ENCODE measurements around the gene MIPOL1. TPM values are rescaled to one million over a fixed set of nuclear protein-coding genes. Genes with fewer than 3 reads are reported as not detected.

MIPOL1 gene
- total and polyA plus RNA-seq, 7 donors: 1.2 to 21.6 (median 11.7) TPM

DNA sequence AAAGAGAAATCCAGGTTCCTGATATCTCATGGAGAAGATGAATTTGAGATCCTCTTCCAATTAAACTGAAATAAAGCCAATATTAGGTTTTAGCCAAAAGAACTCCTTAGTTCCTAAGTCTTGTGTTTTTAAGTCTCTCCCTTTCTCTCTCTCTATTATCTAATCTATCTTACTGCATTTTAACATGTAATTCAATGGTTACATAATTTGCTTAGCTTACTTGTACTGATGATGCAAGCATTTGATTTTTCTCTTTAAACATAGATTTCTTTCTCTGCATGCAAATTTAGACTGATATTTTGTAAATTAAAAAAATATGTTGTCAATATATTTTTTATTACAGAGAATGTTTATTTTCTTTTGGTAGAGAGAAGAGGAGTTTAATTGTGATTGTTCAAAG, 78.2 kb downstream of the MIPOL1 start:
- Histone ChIP-seq H3K27me3 (no peaks in the 10 kb centered on the region), H3K9me3 (no peaks in the 10 kb centered on the region), H3K36me3 (no peaks in the 10 kb centered on the region), H3K4me1 (no peaks in the 10 kb centered on the region), H3K27ac (no peak overlapping the region), H3K4me3 (no peak overlapping the region)
- no peak for DNase-seq
- intact Hi-C loops (cut with DNase I): no loop called here
- TF ChIP-seq EP300 (IDR thresholded peaks at IDR 0.05) (no peak), POLR2AphosphoS5 (IDR thresholded peaks at IDR 0.05) (no peak), POLR2A (IDR thresholded peaks at IDR 0.05) (no peak)
- TF ChIP-seq, protein P1, sequence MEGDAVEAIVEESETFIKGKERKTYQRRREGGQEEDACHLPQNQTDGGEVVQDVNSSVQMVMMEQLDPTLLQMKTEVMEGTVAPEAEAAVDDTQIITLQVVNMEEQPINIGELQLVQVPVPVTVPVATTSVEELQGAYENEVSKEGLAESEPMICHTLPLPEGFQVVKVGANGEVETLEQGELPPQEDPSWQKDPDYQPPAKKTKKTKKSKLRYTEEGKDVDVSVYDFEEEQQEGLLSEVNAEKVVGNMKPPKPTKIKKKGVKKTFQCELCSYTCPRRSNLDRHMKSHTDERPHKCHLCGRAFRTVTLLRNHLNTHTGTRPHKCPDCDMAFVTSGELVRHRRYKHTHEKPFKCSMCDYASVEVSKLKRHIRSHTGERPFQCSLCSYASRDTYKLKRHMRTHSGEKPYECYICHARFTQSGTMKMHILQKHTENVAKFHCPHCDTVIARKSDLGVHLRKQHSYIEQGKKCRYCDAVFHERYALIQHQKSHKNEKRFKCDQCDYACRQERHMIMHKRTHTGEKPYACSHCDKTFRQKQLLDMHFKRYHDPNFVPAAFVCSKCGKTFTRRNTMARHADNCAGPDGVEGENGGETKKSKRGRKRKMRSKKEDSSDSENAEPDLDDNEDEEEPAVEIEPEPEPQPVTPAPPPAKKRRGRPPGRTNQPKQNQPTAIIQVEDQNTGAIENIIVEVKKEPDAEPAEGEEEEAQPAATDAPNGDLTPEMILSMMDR (IDR thresholded peaks at IDR 0.05): no peak

DNA sequence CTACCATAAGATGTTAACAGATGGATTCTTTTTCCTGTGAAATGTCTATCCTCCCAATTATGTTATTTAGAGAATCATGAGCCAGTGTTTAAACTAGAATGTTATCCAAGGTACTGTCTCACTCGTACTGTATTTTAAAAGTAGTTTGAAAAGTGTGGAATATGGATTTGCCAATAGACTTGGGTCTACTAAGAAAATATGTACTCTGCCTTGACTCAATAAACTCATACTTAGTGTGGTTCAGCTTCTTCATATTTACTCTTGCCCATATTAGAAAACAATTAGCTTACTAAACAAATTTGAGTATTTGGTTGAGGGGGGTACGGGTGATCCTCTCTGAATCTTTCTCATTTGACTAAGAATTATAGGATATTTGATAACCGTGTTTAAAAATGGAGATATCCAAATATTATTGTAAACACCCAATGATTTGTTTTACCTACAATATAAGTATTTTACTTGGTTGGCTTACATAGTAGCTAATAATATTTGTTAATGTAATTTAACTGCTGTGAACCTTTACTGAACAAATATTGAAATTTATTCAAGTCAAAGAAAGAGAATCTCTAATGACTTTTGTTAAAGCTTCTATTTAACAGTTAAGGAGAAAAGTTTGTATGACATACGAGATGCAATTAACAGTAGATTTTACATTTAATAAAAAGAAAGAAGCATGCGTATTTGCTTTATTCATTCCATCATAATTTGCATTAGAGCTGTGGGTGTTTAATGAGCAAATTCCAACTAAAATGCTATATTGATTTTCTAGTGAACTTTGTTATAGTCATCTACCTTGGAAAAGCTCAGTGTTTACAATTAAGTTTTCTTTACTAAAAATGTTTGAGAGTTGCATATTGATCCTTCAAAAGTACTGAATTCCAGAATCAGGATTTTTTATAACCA, 81.2 kb downstream of the MIPOL1 start:
- no peaks in the 10 kb centered on the region for H3K4me1 ChIP-seq
- no peaks in the 10 kb centered on the region for H3K36me3 ChIP-seq
- intact Hi-C loops (cut with DNase I): no loop called here
- TF ChIP-seq POLR2A (IDR thresholded peaks at IDR 0.05) (no peak), POLR2AphosphoS5 (IDR thresholded peaks at IDR 0.05) (no peak), EP300 (IDR thresholded peaks at IDR 0.05) (no peak)
- TF ChIP-seq, protein P1 (IDR thresholded peaks at IDR 0.05): no peak
- no peaks in the 10 kb centered on the region for H3K9me3 ChIP-seq
- H3K27me3 ChIP-seq: no peaks in the 10 kb centered on the region
- 90 to 93% methylated on average over 5 of the region's 5 CpGs for WGBS, 2 donors
- H3K27ac ChIP-seq: no peak overlapping the region
- DNase-seq: no peak
- H3K4me3 ChIP-seq: no peak overlapping the region

DNA sequence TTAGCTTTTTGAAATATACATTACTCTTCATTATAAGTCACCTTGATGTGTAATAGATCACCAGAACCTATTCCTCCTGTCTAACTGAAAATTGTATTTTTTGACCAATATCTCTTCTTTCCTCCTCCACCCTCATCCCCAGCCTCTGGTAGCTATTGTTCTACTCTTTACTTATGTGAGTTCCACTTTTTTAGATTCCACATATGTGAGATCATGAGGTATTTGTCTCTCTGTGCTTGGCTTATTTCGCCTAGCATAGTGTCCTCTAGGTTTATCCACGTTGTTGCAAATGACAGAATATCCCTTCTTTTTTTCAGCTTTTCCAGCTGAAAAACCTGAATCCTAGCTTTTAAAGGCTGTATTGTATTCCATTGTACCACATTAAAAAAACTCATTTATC, 82.1 kb downstream of the MIPOL1 start:
- Histone ChIP-seq H3K27ac (no peak overlapping the region), H3K4me3 (no peak overlapping the region), H3K4me1 (no peaks in the 10 kb centered on the region), H3K27me3 (no peaks in the 10 kb centered on the region), H3K36me3 (no peaks in the 10 kb centered on the region), H3K9me3 (no peaks in the 10 kb centered on the region)
- DNase-seq: no peak
- TF ChIP-seq POLR2AphosphoS5 (IDR thresholded peaks at IDR 0.05) (no peak), POLR2A (IDR thresholded peaks at IDR 0.05) (no peak), EP300 (IDR thresholded peaks at IDR 0.05) (no peak)
- TF ChIP-seq, protein P1 (IDR thresholded peaks at IDR 0.05): no peak
- WGBS, 2 donors: 90 to 96% methylated on average over 2 of the region's 2 CpGs
- intact Hi-C loops (cut with DNase I): no loop called here

DNA sequence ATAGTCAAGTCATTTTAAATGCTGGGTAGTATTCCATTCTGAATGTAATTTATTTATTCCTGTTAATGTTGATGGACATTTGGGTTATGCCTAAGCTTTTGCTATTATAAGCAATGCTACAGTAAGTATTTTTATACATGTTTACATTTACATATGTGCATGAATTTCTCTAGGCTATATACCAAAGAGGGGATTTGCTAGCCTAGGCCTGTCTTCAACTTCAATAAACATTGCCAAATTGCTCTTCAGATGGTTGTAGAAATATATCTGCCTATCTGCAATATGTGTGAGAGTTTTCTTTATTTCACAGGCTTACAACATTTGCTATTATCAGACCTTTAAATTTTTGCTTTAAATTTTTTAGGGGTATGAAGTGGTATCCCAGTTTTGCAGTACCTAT, 87.0 kb downstream of the MIPOL1 start:
- Histone ChIP-seq H3K9me3 (no peaks in the 10 kb centered on the region), H3K36me3 (peaks cover 0 to 33% (median 0%) of the 10 kb centered on the region in 4 donors), H3K27me3 (no peaks in the 10 kb centered on the region), H3K27ac (no peak overlapping the region), H3K4me3 (no peak overlapping the region), H3K4me1 (no peaks in the 10 kb centered on the region)
- DNase-seq: no peak
- intact Hi-C loops (cut with DNase I): no loop called here
- TF ChIP-seq POLR2AphosphoS5 (IDR thresholded peaks at IDR 0.05): no peak
- TF ChIP-seq EP300 (IDR thresholded peaks at IDR 0.05): no peak
- TF ChIP-seq, protein P1 (IDR thresholded peaks at IDR 0.05): no peak
- TF ChIP-seq POLR2A (IDR thresholded peaks at IDR 0.05): no peak
